NT2/D1 (cell line): ENCODE results near the gene TGFBR3.

Source experiments
- DNase-seq: peaks from one replicate; pipeline ENCODE4 v3.0.0-alpha.2; 2011; ENCODE audit warnings: low read depth, low spot score
- H3K27me3 ChIP-seq: 2 replicates; pipeline ENCODE4 v1.6.0; 2011; ENCODE audit warnings: mild to moderate bottlenecking; ENCODE audit not compliant: insufficient read length, insufficient read depth
- H3K36me3 ChIP-seq: 2 replicates; pipeline ENCODE4 v1.6.1; 2011; ENCODE audit warnings: mild to moderate bottlenecking, low read length, mixed read lengths; ENCODE audit not compliant: insufficient read depth, insufficient read length
- H3K4me1 ChIP-seq: 2 replicates; pipeline ENCODE4 v1.5.1; 2011; ENCODE audit not compliant: insufficient read depth, insufficient read length
- H3K4me3 ChIP-seq: 2 replicates; pipeline ENCODE4 v1.5.1; 2011; ENCODE audit warnings: low read depth; ENCODE audit not compliant: insufficient read length
- H3K9ac ChIP-seq: 2 replicates; pipeline ENCODE4 v1.6.0; 2011; ENCODE audit warnings: low read depth; ENCODE audit not compliant: insufficient read length
- H3K9me3 ChIP-seq: 2 replicates; pipeline ENCODE4 v1.5.1; 2011; ENCODE audit warnings: mild to moderate bottlenecking, low read length; ENCODE audit not compliant: insufficient read depth
- SUZ12 ChIP-seq: IDR thresholded peaks from 2 replicates; pipeline ENCODE4 v1.6.1; 2011; ENCODE audit not compliant: insufficient read length, insufficient read depth; ENCODE audit errors: extremely low read depth
- YY1 ChIP-seq: IDR thresholded peaks from 2 replicates; pipeline ENCODE4 v1.6.1; 2011; ENCODE audit not compliant: insufficient read length, insufficient read depth
- ZNF274 ChIP-seq: IDR thresholded peaks from 2 replicates; pipeline ENCODE4 v1.6.1; 2011; ENCODE audit warnings: mild to moderate bottlenecking, low read depth, low read length

Gene TGFBR3

GRCh38 chr1:91850708-91851107 lies 35.2 kb downstream of the TGFBR3 start:
- TF ChIP-seq ZNF274 = no peak
- TF ChIP-seq SUZ12 = no peak
- TF ChIP-seq YY1 = no peak
- no peak for DNase-seq
- Histone ChIP-seq H3K36me3 (no peaks in the 10 kb centered on the region), H3K4me1 (no peaks in the 10 kb centered on the region), H3K9me3 (no peaks in the 10 kb centered on the region), H3K4me3 (no peak overlapping the region), H3K27me3 (no peaks in the 10 kb centered on the region), H3K9ac (no peak overlapping the region)

- no peaks in the 10 kb centered on the region for H3K27me3 ChIP-seq
- peaks cover 8% of the 10 kb centered on the region; the same call in 1 of the 2 replicates for H3K9me3 ChIP-seq
- H3K4me1 ChIP-seq = no peaks in the 10 kb centered on the region
- no peak for DNase-seq
- TF ChIP-seq ZNF274 = no peak
- no peak for TF ChIP-seq YY1
- no peak for TF ChIP-seq SUZ12
- H3K4me3 ChIP-seq = no peak overlapping the region
- no peak overlapping the region for H3K9ac ChIP-seq
- H3K36me3 ChIP-seq = no peaks in the 10 kb centered on the region
These were observed 38.1 kb downstream of the TGFBR3 start for GRCh38 chr1:91847851-91848250.

GRCh38 chr1:91846639-91847013 lies 39.3 kb downstream of the TGFBR3 start:
- Histone ChIP-seq H3K4me3 (no peak overlapping the region), H3K36me3 (no peaks in the 10 kb centered on the region), H3K27me3 (no peaks in the 10 kb centered on the region), H3K4me1 (no peaks in the 10 kb centered on the region), H3K9ac (no peak overlapping the region), H3K9me3 (peaks cover 8% of the 10 kb centered on the region; the same call in 1 of the 2 replicates)
- DNase-seq = no peak
- TF ChIP-seq SUZ12 = no peak
- TF ChIP-seq YY1 = no peak
- no peak for TF ChIP-seq ZNF274

- H3K27me3 ChIP-seq = no peaks in the 10 kb centered on the region
- no peak for TF ChIP-seq YY1
- no peak for TF ChIP-seq SUZ12
- TF ChIP-seq ZNF274 = no peak
- H3K9ac ChIP-seq = no peak overlapping the region
- no peaks in the 10 kb centered on the region for H3K36me3 ChIP-seq
- no peak for DNase-seq
- H3K4me1 ChIP-seq = no peaks in the 10 kb centered on the region
- H3K9me3 ChIP-seq = peaks cover 8% of the 10 kb centered on the region; the same call in 1 of the 2 replicates
- no peak overlapping the region for H3K4me3 ChIP-seq
These were observed 39.8 kb downstream of the TGFBR3 start for GRCh38 chr1:91846007-91846638.

GRCh38 chr1:91844862-91845528 lies 41.0 kb downstream of the TGFBR3 start:
- no peaks in the 10 kb centered on the region for H3K27me3 ChIP-seq
- H3K36me3 ChIP-seq = no peaks in the 10 kb centered on the region
- TF ChIP-seq YY1 = no peak
- no peak for TF ChIP-seq SUZ12
- no peak for TF ChIP-seq ZNF274
- H3K9ac ChIP-seq = no peak overlapping the region
- peaks cover 8% of the 10 kb centered on the region; the same call in 1 of the 2 replicates for H3K9me3 ChIP-seq
- no peak overlapping the region for H3K4me3 ChIP-seq
- no peak for DNase-seq
- no peaks in the 10 kb centered on the region for H3K4me1 ChIP-seq

GRCh38 chr1:91843843-91844242 lies 42.1 kb downstream of the TGFBR3 start:
- no peaks in the 10 kb centered on the region for H3K27me3 ChIP-seq
- no peaks in the 10 kb centered on the region for H3K36me3 ChIP-seq
- H3K4me3 ChIP-seq = no peak overlapping the region
- H3K4me1 ChIP-seq = no peaks in the 10 kb centered on the region
- no peak overlapping the region for H3K9ac ChIP-seq
- no peak for DNase-seq
- no peak for TF ChIP-seq YY1
- TF ChIP-seq ZNF274 = no peak
- TF ChIP-seq SUZ12 = no peak
- peaks cover 8% of the 10 kb centered on the region; the same call in 1 of the 2 replicates for H3K9me3 ChIP-seq

GRCh38 chr1:91842563-91842962 lies 43.4 kb downstream of the TGFBR3 start:
- Histone ChIP-seq H3K4me1 (no peaks in the 10 kb centered on the region), H3K27me3 (no peaks in the 10 kb centered on the region), H3K9me3 (peaks cover 8% of the 10 kb centered on the region; the same call in 1 of the 2 replicates), H3K4me3 (no peak overlapping the region), H3K36me3 (no peaks in the 10 kb centered on the region), H3K9ac (no peak overlapping the region)
- TF ChIP-seq SUZ12 (no peak), YY1 (no peak), ZNF274 (no peak)
- no peak for DNase-seq
